GM20000 (cell line): ENCODE data around the gene TMEM106B.

Experiments used
- DNase-seq: peaks from one replicate; pipeline ENCODE4 v3.0.0; 2012; ENCODE audit warnings: low spot score
- TF ChIP-seq, protein P1 (sequence below): IDR thresholded peaks from 2 replicates; pipeline ENCODE4 v1.5.1; 2012; ENCODE audit warnings: mild to moderate bottlenecking, control low read depth; ENCODE audit errors: extremely low read depth, missing control alignments

Gene TMEM106B

GRCh38 chr7:12249706-12250105, 38.6 kb downstream of the TMEM106B start:
- DNase-seq = no peak
- TF ChIP-seq, protein P1, sequence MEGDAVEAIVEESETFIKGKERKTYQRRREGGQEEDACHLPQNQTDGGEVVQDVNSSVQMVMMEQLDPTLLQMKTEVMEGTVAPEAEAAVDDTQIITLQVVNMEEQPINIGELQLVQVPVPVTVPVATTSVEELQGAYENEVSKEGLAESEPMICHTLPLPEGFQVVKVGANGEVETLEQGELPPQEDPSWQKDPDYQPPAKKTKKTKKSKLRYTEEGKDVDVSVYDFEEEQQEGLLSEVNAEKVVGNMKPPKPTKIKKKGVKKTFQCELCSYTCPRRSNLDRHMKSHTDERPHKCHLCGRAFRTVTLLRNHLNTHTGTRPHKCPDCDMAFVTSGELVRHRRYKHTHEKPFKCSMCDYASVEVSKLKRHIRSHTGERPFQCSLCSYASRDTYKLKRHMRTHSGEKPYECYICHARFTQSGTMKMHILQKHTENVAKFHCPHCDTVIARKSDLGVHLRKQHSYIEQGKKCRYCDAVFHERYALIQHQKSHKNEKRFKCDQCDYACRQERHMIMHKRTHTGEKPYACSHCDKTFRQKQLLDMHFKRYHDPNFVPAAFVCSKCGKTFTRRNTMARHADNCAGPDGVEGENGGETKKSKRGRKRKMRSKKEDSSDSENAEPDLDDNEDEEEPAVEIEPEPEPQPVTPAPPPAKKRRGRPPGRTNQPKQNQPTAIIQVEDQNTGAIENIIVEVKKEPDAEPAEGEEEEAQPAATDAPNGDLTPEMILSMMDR = no peak

DNA sequence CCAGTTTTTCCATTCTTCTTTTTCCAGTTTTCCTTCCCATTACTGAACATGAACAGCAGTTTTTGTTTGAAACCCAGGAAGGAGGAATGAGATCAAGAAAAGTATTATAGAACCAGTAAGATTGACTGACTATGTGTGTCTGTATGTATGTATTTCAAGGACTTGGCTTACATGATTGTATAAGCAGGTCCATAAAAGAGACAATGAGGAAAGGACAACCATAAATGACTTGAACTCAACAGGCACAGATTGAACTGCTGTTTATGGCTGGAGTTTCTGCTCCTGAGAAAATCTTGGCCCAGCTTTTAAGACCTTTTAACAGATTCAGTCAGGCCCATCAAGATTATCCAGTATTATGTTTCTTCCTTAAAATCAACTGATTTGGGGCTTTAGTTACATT, 39.1 kb downstream of the TMEM106B start:
- DNase-seq = no peak
- TF ChIP-seq, protein P1 = no peak

- no peak for DNase-seq
- TF ChIP-seq, protein P1 = no peak
These were observed 45.0 kb downstream of the TMEM106B start for GRCh38 chr7:12256090-12256489.

- TF ChIP-seq, protein P1 = no peak
- peak; percentile 63 for DNase-seq
These were observed 46.5 kb downstream of the TMEM106B start for GRCh38 chr7:12257582-12257981.

DNA sequence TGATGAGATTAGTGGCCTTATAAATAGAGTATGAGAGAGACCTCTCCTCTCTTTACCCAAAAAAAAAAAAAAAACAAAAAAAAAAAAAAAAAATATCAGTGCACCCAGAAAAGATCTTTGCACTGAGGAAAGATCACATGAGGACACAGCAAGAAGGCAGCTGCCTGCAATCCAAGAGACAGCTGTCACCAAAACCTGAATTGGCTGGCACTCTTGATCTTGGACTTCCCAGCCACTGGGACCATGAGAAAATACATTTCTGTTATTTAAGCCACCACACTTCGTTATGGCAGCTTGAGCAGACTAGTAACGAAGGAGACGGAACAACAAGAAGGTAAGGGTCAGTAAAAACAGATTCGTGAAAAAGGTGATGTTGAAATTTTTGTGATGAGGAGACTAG, 47.0 kb downstream of the TMEM106B start:
- TF ChIP-seq, protein P1 = no peak
- DNase-seq = no peak

DNA sequence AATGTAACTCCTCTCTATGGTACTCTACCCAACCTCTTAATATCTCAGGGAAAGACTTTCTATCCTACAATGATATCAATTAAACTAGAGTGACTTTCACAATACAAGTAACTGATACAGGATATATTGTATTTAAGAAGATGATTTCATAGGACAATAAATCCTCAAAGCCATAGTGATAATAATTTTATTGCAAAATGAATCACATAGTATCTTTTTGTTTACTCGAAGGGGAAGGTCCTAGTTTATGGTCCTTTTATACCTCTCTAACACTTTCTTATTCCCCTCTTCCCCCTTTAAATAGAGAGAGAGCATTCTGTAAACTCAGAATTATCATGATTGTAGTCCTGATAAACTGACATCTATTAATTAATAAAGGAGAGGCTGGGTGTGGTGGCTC, 56.4 kb downstream of the TMEM106B start:
- no peak for DNase-seq
- TF ChIP-seq, protein P1 = no peak

DNA sequence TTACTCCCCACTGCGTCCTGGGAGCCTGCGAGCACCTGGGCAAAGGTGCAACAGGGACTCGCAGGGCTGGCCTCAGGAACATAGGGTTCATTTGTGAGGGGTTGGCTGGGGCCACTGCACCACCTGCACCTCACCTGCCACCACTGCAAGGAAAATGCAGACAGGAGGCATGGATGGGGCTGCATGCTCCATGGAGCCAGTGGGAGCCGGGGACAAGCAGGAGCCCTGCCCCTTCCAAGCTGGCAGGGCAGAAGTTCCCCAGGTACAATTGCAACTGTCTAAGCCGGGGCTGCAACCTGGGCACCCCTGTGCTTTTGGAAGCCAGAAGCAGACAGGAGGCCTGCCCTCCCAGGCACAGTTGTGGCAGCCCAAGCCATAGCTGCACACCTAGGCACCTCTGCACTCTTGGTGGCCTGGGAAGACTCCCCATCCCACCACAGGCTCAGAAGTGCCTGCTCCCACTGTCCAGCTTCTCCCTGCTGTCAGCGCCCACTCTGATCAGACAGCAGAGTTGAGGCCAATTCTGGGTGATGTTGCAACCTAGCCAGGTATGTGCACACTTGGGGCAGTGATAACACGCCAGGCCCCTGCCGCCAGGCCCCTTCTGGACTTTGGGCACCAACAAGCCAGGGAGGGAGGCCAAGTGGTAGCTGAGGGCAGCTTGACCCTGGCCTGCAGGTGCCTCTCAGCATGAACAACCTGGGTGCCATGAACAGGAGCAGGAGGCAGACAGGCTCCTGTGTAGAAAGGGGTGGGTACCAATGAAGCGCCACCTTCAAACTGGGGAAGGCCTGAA, 58.2 kb downstream of the TMEM106B start:
- DNase-seq = no peak
- TF ChIP-seq, protein P1 = no peak
